Mesenchymal stem cell (in vitro differentiated cells and primary cell): ENCODE data around the gene BRIP1.

Source experiments
- DNase-seq: peaks from one replicate; pipeline ENCODE4 v3.0.0-alpha.2; 2013
- H2AFZ ChIP-seq: one replicate; pipeline ENCODE4 v1.6.1; 2013; ENCODE audit warnings: low read depth, mild to moderate bottlenecking, control low read depth, inconsistent platforms, low read length, moderate library complexity
- H2AK5ac ChIP-seq: 2 replicates; pipeline ENCODE4 v1.6.1; 2013; ENCODE audit warnings: low read length, moderate library complexity, mild to moderate bottlenecking, inconsistent platforms; ENCODE audit not compliant: severe bottlenecking
- H2BK120ac ChIP-seq: one replicate; pipeline ENCODE4 v1.6.1; 2013; ENCODE audit warnings: low read depth, mild to moderate bottlenecking, inconsistent platforms, low read length, moderate library complexity
- H2BK12ac ChIP-seq, 2 experiments: one replicate each; pipeline ENCODE4 v1.6.1; 2013; ENCODE audit warnings: inconsistent platforms in 2 of 2, low read length in 2 of 2, mild to moderate bottlenecking in 2 of 2, moderate library complexity in 2 of 2, control low read depth in 1 of 2
- H2BK15ac ChIP-seq: one replicate; pipeline ENCODE4 v1.6.1; 2013; ENCODE audit warnings: mild to moderate bottlenecking, low read depth, inconsistent platforms; ENCODE audit not compliant: poor library complexity, severe bottlenecking
- H2BK5ac ChIP-seq: 2 replicates; pipeline ENCODE4 v1.6.1; 2013; ENCODE audit warnings: low read depth, mild to moderate bottlenecking, low read length, control low read depth, inconsistent platforms; ENCODE audit not compliant: poor library complexity, severe bottlenecking
- H3K14ac ChIP-seq, 2 experiments: one replicate each; pipeline ENCODE4 v1.6.1; 2013; ENCODE audit warnings: inconsistent platforms in 2 of 2, low read length in 2 of 2, control low read depth in 1 of 2, mild to moderate bottlenecking in 1 of 2, moderate library complexity in 1 of 2
- H3K18ac ChIP-seq, 2 experiments: one replicate each; pipeline ENCODE4 v1.6.1; 2013; ENCODE audit warnings: inconsistent platforms in 2 of 2, low read length in 2 of 2, control low read depth in 1 of 2, low read depth in 1 of 2, mild to moderate bottlenecking in 1 of 2
- H3K23ac ChIP-seq, 2 experiments: one replicate each; pipeline ENCODE4 v1.6.1; 2013; ENCODE audit warnings: inconsistent platforms in 2 of 2, low read length in 2 of 2, mild to moderate bottlenecking in 2 of 2, moderate library complexity in 2 of 2, control low read depth in 1 of 2
- H3K27ac ChIP-seq: 2 replicates; pipeline ENCODE4 v1.5.1; 2013; ENCODE audit warnings: mild to moderate bottlenecking, moderate library complexity, low read length, control low read depth, inconsistent platforms; ENCODE audit not compliant: poor library complexity, severe bottlenecking
- H3K27me3 ChIP-seq, 2 experiments: 2 replicates each; pipeline versions ENCODE4 v1.6.1 to v1.7.0; 2013; ENCODE audit warnings: low read length in 2 of 2, mild to moderate bottlenecking in 2 of 2, moderate library complexity in 2 of 2, control low read depth in 1 of 2, inconsistent platforms in 1 of 2; ENCODE audit not compliant: control insufficient read depth in 1 of 2, insufficient read depth in 1 of 2
- H3K36me3 ChIP-seq, 2 experiments: 2 replicates each; pipeline versions ENCODE4 v1.6.1 to v1.7.0; 2013; ENCODE audit warnings: low read length in 2 of 2, control low read depth in 1 of 2, inconsistent platforms in 1 of 2, low read depth in 1 of 2, mild to moderate bottlenecking in 1 of 2; ENCODE audit not compliant: insufficient read depth in 2 of 2, control insufficient read depth in 1 of 2
- H3K4ac ChIP-seq, 2 experiments: one replicate each; pipeline ENCODE4 v1.6.1; 2013; ENCODE audit warnings: inconsistent platforms in 2 of 2, low read length in 2 of 2, mild to moderate bottlenecking in 2 of 2, moderate library complexity in 2 of 2, control low read depth in 1 of 2, low read depth in 1 of 2
- H3K4me1 ChIP-seq: 2 replicates; pipeline ENCODE4 v1.6.1; 2013; ENCODE audit warnings: low read depth, low read length, control low read depth; ENCODE audit not compliant: control insufficient read depth, insufficient read depth
- H3K4me2 ChIP-seq: 2 replicates; pipeline ENCODE4 v1.6.1; 2013; ENCODE audit warnings: low read length, mild to moderate bottlenecking, inconsistent platforms; ENCODE audit not compliant: poor library complexity, severe bottlenecking
- H3K4me3 ChIP-seq, 2 experiments: 2 replicates each; pipeline versions ENCODE4 v1.5.1 to v1.7.0; 2013; ENCODE audit warnings: low read length in 2 of 2, mild to moderate bottlenecking in 2 of 2, control low read depth in 1 of 2, low read depth in 1 of 2; ENCODE audit not compliant: insufficient read depth in 1 of 2
- H3K79me1 ChIP-seq: replicated peaks from 2 replicates; pipeline ENCODE4 v1.6.1; 2013; ENCODE audit warnings: mild to moderate bottlenecking, control low read depth, low read length, inconsistent platforms; ENCODE audit not compliant: poor library complexity, severe bottlenecking
- H3K9ac ChIP-seq: 2 replicates; pipeline ENCODE4 v1.7.0; 2013; ENCODE audit warnings: mild to moderate bottlenecking, low read length, moderate library complexity
- H3K9me3 ChIP-seq: 2 replicates; pipeline ENCODE4 v1.7.0; 2013; ENCODE audit warnings: mild to moderate bottlenecking, low read length; ENCODE audit not compliant: control insufficient read depth
- H4K8ac ChIP-seq: one replicate; pipeline ENCODE4 v1.6.1; 2013; ENCODE audit warnings: inconsistent platforms, mild to moderate bottlenecking, low read length, moderate library complexity
- H4K91ac ChIP-seq: one replicate; pipeline ENCODE4 v1.6.1; 2013; ENCODE audit warnings: mild to moderate bottlenecking, low read length, inconsistent platforms
- WGBS: methylation state at CpG from one replicate; pipeline ENCODE4 v1.1.7; 2013; ENCODE audit warnings: mixed read lengths; 5-methylcytosine and 5-hydroxymethylcytosine counted together

BRIP1 gene

DNA sequence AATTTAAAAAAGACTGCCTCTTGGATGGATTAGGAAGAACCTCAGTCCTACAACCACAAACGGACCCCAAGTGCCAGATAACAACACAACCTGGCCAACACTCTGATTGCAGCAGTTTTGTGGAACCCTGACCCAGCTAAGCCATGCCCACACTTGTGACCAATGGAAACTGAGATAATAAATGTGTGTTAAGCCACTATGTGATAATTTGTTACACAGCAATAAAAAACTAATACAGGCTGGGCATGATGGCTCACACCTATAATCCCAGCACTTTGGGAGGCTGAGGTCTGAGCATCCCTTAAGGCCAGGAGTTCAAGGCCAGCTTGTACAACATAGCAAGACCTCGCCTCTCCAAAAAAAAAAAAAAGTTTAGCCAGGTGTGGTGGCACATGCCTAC, 127.5 kb downstream of the BRIP1 start:
- Histone ChIP-seq H2AK5ac (no peak overlapping the region), H3K4ac (no peak overlapping the region), H2BK12ac (no peak overlapping the region), H3K4me1 (peaks cover 4% of the 10 kb centered on the region), H4K8ac (no peak overlapping the region), H3K4me3 (no peak overlapping the region), H2AFZ (no peak overlapping the region), H2BK15ac (no peak overlapping the region), H3K9me3 (peaks cover 12% of the 10 kb centered on the region), H3K9ac (no peak overlapping the region), H2BK120ac (no peak overlapping the region), H4K91ac (no peak overlapping the region), H2BK5ac (no peak overlapping the region), H3K23ac (no peak overlapping the region), H3K79me1 (peaks cover 6% of the 10 kb centered on the region), H3K27me3 (no peaks in the 10 kb centered on the region), H3K36me3 (peaks cover 0 to 4% of the 10 kb centered on the region in 2 experiments), H3K4me2 (no peak overlapping the region), H3K27ac (no peak overlapping the region), H3K14ac (no peak overlapping the region), H3K18ac (no peak overlapping the region)
- 98% methylated on average over 2 of the region's 2 CpGs for WGBS
- no peak for DNase-seq

DNA sequence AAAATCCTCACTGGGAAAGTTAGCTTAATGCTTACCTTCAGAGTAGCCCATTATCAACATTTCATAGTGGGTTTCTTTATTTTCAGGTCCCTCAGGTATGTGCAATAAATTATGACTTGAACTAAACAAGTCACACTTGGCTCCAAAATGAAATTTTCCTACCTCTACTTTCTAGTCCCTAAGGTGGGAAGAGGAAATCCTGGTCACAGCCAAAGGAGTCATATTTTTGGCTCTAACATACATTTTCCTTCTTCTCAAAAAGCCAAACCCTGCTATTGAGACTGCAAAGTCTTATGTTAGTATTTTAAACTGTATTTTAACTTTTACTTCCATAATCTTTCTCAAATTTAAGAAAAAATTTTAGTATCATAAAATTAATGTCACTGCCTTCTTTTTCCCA, 128.9 kb downstream of the BRIP1 start:
- H3K79me1 ChIP-seq = peaks cover 6% of the 10 kb centered on the region
- H4K8ac ChIP-seq = no peak overlapping the region
- no peak overlapping the region for H2BK5ac ChIP-seq
- no peak overlapping the region for H2BK12ac ChIP-seq
- no peak for DNase-seq
- H3K14ac ChIP-seq = no peak overlapping the region
- no peak overlapping the region for H2BK15ac ChIP-seq
- no peak overlapping the region for H3K23ac ChIP-seq
- H3K27me3 ChIP-seq = no peaks in the 10 kb centered on the region
- peaks cover 0 to 4% of the 10 kb centered on the region in 2 experiments for H3K36me3 ChIP-seq
- peaks cover 4% of the 10 kb centered on the region for H3K4me1 ChIP-seq
- no peak overlapping the region for H3K18ac ChIP-seq
- H2AFZ ChIP-seq = no peak overlapping the region
- H2BK120ac ChIP-seq = no peak overlapping the region
- H4K91ac ChIP-seq = no peak overlapping the region
- no peak overlapping the region for H3K4me3 ChIP-seq
- peaks cover 7% of the 10 kb centered on the region for H3K9me3 ChIP-seq
- no peak overlapping the region for H3K4ac ChIP-seq
- H2AK5ac ChIP-seq = no peak overlapping the region
- H3K9ac ChIP-seq = no peak overlapping the region
- H3K4me2 ChIP-seq = no peak overlapping the region
- H3K27ac ChIP-seq = no peak overlapping the region

GRCh38 chr17:61734012-61734411, 129.3 kb downstream of the BRIP1 start:
- no peak overlapping the region for H2BK120ac ChIP-seq
- no peak overlapping the region for H3K27ac ChIP-seq
- H4K8ac ChIP-seq = no peak overlapping the region
- no peak overlapping the region for H3K4me2 ChIP-seq
- no peak overlapping the region for H3K9ac ChIP-seq
- no peak overlapping the region for H2BK5ac ChIP-seq
- peaks cover 7% of the 10 kb centered on the region for H3K9me3 ChIP-seq
- peaks cover 6% of the 10 kb centered on the region for H3K79me1 ChIP-seq
- no peak overlapping the region for H2BK12ac ChIP-seq
- no peak for DNase-seq
- peaks cover 0 to 4% of the 10 kb centered on the region in 2 experiments for H3K36me3 ChIP-seq
- no CpG with 5 or more reads among the region's 3 CpGs for WGBS
- H3K4ac ChIP-seq = no peak overlapping the region
- H3K4me3 ChIP-seq = no peak overlapping the region
- no peak overlapping the region for H3K18ac ChIP-seq
- no peak overlapping the region for H3K14ac ChIP-seq
- H2AK5ac ChIP-seq = no peak overlapping the region
- no peak overlapping the region for H2BK15ac ChIP-seq
- H3K27me3 ChIP-seq = no peaks in the 10 kb centered on the region
- no peak overlapping the region for H2AFZ ChIP-seq
- no peak overlapping the region for H3K23ac ChIP-seq
- no peak overlapping the region for H4K91ac ChIP-seq
- peaks cover 4% of the 10 kb centered on the region for H3K4me1 ChIP-seq

- no peak overlapping the region for H3K4me2 ChIP-seq
- H3K27ac ChIP-seq = no peak overlapping the region
- no peak overlapping the region for H2AK5ac ChIP-seq
- no peak overlapping the region for H4K91ac ChIP-seq
- DNase-seq = no peak
- no peak overlapping the region for H2BK12ac ChIP-seq
- no peak overlapping the region for H3K14ac ChIP-seq
- H3K79me1 ChIP-seq = peaks cover 6% of the 10 kb centered on the region
- H2BK15ac ChIP-seq = no peak overlapping the region
- peaks cover 0 to under 1% of the 10 kb centered on the region in 2 experiments for H3K36me3 ChIP-seq
- H2BK120ac ChIP-seq = no peak overlapping the region
- H4K8ac ChIP-seq = no peak overlapping the region
- no peaks in the 10 kb centered on the region for H3K27me3 ChIP-seq
- H3K9ac ChIP-seq = no peak overlapping the region
- no peak overlapping the region for H2AFZ ChIP-seq
- no peak overlapping the region for H3K18ac ChIP-seq
- H3K4ac ChIP-seq = no peak overlapping the region
- peaks cover 6% of the 10 kb centered on the region for H3K9me3 ChIP-seq
- no peak overlapping the region for H3K23ac ChIP-seq
- peaks cover 4% of the 10 kb centered on the region for H3K4me1 ChIP-seq
- WGBS = 97% methylated on average over 5 of the region's 5 CpGs
- no peak overlapping the region for H2BK5ac ChIP-seq
- H3K4me3 ChIP-seq = no peak overlapping the region
These were observed 130.3 kb downstream of the BRIP1 start for GRCh38 chr17:61733021-61733420.
